Glomerular endothelial cell (primary cell): ENCODE measurements around the gene CDH22. TPM values are rescaled to one million over a fixed set of nuclear protein-coding genes. Genes with fewer than 3 reads are reported as not detected.

Source experiments
- DNase-seq: peaks from one replicate; pipeline ENCODE4 v3.0.0-alpha.2; 2011; ENCODE audit warnings: low read depth, low spot score; ENCODE audit errors: extremely low read depth
- total RNA-seq: library from RNA; depleted of rRNA; stranded (reverse); fragments of >200 nt; gene quantifications from 2 replicates; pipeline ENCODE4 v1.2.3, GENCODE V29; 2015

Gene CDH22
- total RNA-seq, 1 donor from 2014 or later, result 0.06 TPM

DNA sequence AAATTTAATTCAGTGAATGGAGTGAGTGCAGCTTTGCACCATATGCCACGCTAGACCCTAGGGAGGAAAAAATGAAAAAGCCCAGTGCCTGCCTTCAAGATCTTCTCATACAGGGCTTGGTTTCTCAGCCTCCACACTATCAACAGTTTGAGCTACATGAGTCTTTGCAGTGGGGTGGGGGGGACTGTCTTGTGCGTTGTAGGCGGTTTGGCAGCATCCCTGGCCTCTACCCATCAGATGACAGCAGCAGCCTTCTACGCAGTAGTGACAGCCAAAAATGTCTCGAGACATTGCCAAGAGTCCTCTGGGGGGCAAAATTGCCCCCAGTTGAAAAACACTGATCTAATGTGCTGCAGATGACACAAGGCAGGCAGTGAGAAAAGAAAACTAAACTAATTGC lies 6.2 kb downstream of the CDH22 start:
- no peak for DNase-seq

DNA sequence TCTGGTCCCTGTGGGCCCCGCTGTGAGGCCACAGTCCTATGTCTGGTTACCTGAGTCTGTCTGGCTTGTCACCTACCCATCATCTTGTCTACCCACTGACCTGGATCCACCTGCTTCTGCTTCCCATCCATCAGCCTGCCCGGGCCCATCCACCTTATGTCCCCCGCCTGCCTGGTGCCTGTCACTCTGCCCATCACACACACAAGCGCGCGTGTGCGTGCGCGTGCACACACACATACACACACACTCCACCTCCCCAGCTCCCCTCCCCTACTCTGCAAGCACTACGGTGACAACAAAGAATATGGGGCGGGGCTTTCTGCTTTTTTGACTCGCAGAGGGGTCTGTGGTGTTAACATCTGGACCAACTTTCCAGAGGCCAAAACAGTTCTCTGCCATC lies 8.0 kb downstream of the CDH22 start:
- no peak for DNase-seq

DNA sequence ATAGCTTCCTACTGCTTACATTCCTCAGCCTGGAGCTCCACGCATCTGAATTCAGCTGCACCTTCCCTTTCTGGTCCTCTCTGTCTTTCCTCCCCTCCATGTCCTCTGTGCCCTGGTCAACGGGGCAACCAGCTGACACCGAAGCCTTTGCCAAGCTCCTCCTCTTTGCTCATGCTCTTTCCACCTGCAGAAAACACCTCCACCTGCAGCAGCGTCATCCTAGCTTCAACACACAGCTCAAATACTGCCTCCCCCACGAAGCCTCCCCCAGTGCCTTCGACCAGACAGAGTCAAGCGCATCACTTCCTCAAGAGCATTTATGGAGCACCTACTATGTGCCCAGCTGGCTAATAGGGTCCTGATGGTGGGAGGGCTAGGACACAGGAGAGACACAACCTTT lies 9.2 kb downstream of the CDH22 start:
- DNase-seq, result no peak

DNA sequence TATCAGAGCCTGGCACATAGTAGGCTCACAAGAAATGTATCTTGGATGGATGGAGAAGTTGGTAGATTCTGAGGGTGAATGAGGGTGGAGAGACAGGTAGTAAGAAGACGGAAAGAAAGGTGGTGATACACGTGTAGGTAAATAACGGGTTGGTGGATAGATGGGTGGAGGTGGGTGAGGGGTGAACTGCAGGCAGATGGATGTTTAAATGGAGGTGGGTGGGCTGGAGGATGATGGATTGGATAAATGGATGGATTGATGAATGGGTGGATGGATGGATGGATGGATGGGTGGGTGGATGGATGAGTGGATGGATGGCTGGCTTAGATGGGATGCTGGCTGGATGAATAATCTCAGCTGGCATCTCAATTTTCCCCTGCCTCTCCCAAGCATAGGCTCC lies 9.9 kb downstream of the CDH22 start:
- no peak for DNase-seq

DNA sequence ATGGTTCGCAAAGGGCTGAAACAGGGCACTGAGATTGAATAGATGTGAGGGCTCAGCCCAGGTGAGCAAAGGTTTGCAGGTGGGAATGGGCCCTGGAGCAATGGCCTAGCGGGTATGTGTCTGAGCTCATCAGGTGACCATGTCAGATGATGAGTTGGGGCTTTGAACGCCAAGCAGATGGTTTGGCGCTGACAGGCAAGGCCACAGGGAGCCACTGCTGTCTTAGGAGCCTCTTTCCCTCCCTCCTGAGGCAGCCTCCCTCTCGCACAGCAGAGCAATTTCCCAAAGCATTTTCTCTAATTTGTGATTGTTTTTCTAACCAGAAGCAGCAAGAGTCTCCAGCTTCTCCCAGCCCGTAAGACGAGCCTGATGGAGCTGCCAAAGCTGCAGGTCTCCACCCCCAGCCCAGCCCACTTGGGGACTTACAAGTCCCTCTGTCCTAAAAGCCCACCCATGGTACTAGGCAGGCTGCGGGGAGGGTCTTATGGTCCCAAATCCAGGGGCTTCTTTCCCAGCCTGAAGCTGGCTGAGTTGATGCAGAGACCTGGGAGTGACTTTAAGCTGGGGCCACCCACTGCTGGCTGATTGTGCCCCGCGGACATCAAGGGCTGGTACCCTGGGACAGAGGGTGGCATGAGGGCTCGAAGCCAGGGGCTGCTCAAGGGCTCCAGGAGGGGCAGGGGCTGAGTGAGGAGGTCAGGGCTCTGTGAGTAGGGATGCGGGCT lies 11.6 kb downstream of the CDH22 start:
- no peak for DNase-seq

DNA sequence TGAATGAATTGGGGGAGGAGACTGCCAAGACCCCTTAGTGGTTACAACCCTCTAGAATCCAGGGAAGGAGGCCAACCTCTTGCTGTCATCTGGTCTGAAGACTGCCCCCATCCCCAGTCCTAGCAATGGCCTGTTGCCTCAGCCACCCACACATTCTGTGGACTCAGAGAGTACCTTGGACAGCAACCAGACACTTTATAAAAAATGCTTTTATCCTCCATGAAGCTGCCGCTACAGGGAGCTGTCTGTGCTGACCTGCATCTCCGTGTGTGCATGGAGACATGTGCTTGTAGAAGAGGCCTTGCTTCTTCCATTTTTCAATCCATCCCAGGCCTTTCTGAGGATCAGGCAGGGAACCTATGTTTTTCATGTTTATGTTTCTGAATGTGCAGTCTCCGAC lies 15.2 kb downstream of the CDH22 start:
- DNase-seq, result no peak

DNA sequence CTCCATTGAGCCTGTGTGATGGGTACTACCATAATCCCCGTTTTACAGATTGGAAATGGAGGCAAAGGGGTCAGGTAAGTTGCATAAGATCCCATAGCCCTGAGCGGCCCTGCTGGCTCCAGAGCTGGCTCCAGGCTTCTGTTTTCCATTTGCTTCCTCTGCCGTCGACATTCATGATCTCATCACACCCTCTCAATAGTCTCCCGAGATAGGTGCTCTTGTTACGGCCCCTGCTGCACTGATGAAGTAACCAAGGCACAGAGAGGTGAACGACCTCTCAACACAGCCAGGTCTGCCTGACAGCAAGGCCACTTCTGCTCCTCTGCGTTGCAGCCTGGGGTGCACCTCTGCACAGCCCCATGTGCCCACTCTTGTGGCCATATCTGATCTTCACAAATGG lies 16.9 kb downstream of the CDH22 start:
- no peak for DNase-seq

DNA sequence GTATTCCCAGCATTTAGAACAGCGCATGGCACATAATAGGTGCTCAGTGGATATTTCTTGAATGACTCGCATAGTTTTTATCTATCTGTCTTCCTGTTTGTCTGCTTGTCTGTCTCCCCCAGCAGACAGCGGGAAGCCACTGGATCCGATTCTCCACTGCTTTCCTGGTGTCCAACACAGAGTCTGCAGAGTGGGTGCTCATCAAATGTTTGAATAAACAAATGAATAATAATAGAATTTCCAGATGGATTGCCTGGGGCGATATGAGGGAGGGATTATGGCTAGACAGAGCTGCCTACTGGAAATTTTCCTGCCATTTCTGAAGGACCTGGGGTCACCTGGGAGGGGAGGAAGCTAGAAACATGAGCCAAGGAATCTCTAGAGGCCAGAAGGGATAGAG lies 18.9 kb downstream of the CDH22 start:
- DNase-seq, result no peak

DNA sequence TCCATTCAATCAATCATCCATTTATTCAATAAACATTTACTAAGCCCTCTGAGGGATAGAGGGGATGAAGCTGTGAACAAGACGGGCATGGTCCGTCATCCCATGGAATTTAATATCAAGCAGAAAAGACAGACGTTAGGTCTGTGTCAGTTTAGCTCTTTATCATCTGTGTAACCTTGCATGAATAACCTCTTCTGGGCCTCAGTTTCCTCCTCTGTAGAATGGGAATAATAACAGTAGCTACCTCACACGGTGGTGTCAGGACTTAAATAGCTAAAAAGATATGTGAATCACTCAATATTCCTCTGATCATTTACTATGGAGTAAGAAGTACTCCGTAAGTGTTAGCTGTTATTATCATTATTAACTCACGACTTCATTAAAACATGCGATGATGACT lies 21.3 kb downstream of the CDH22 start:
- no peak for DNase-seq

DNA sequence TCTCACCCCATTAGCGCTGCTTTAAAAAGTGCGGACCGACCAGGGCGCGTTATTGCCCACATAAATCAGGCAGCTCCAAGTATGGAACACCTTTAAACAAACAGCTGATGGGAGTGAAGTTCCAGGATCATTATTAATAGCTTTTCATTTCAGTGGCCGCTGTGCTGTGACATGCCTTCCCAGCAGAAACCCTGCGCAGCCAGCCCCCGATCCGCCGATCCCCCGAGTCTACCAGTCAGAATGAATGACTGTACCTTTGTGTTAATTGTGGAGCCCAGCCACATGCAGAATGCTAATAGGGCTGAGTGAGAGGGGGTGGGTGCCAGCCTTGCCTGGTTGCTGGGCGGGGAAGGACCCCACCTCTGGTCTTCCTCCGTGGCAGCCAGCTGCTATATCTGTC lies 21.9 kb downstream of the CDH22 start:
- DNase-seq, result no peak

DNA sequence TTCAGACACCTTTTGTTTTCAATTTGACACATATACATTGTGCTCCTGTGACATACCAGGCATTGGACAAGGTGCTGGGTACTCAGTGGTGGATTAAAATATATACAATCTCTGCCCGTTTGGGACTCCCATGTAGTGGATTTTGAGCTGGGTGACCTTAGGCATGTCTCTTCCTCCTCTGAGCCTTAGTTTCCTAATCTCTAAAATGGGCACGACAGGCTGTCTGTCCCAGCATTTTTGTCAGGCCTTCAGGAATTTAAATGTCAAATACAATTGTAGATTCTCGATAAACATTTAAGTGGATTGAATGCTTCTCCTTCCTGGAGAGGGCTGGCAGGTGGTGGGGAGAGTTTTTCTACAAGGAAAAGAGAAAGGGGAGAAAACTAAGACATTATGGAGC lies 22.6 kb downstream of the CDH22 start:
- no peak for DNase-seq

DNA sequence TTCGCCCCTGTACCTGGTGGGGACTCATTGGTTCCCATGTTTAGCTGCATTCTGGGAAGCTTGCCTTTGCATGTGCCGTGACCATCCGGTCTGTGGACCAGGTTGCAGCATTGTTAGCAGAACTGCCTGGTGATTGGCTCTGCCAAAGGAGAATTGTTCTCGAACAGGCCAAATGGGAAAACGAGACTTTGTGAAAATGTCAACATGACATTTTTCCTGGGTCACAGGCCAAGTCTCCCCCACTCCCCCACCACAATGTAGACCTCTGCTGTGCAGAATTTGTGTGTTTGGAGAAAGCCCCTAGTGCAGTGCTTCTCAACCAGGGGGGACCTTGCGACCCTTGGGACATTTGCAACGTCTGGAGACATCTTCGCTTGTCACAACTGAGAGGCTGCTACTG lies 23.2 kb downstream of the CDH22 start:
- DNase-seq, result no peak

DNA sequence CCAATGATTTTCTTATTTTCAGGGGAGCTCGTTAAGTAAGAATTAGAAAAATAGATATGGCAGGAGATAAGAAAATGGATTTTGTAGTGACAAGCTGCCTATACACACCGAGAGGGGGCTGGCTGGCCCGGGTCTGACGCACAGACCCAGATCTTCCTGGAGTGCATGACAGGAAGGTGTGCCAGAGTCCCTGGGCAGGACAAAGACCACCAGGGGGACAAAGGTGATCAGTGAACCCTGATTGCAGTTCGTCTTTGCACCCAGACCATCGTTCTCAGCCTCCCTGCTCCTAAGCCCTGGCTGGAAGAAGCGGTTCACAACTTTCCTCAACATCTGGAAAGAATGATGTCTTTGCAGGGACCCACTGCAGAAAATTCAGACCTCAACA lies 24.3 kb downstream of the CDH22 start:
- DNase-seq, result no peak

DNA sequence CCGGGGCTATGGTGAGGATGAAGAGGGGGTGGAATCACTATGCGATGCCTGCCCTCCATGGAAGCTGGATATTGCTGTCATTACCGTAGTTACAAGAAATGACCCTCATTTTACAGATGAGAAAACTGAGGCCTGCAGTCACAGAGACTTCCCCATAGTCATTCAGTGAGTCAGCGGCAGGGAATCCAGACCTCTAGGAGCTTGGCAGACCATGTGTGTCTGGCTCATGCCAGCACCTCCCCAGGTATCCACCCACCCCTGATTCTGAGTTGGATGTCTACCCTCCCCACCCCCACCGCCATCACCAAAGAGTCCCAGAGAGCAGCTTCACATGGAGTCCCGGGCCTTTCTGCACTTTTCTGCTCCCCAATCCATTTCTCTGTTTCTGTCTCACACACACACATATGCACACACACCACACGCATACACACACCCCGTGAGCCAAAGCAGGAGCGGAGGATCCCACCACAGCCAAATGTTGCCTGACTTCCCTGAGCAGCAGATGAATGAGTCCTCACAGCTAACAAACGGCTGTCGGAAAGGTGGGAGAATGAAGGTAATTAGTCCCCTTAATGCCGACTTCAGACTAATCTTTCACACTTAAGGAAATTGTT lies 24.8 kb downstream of the CDH22 start:
- DNase-seq, result no peak

DNA sequence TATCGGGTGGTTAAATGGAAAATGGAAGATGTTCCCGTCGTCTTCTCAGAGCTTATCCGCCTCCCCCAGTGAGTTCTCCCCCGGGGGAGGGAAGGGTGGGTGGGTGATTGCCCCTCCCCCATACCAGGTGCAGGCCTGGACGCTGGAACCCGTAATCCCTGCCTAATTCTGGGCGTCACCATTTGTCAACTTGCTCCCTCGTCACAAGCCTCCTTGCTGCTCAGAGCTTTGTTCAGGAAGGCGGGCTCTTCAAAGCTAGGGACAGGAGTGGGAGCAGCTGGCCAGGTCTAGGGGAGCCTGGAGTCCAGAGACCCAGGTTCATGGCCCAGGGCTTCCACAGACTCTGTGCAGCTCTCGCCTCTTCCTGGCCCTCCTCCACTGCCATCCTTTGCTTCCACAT lies 25.6 kb downstream of the CDH22 start:
- DNase-seq, result no peak

DNA sequence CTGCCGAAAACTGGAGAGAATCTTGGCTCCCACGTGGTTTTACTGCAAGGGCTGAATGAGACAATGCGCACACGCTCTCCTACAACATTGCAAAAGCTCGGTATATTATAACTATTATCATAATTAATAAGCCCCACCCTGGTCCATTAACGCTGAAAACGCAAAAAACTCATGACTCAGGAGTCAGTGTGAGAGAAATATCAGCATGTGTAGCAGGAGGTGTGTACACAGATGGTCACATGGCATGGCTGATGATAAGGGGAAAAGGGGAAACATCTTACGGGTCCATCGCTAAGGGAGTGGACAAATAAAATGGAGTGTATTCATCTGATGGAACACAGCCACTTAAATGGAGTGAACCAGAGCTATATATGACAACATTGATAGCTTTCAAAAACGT lies 29.2 kb downstream of the CDH22 start:
- DNase-seq, result no peak

DNA sequence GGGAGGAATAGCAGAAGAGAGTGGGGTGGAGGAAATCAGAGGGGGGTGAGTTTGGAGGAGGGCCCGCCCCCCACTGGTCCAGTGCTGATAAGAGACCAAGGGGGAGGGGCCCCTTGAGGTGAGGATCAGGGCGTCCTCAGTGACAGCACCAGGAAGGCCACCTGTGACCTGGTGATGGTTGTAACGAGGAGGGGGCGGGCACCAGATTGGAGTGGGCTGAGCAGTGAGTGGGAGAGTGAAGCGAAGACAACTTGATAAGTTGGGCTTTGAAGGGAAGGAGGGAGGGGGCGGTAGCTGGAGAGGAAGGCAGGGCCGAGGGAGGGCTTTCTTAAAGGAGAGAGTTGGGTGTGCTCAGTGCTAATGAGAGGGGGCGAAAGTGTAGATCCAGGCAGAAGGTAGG lies 30.7 kb downstream of the CDH22 start:
- no peak for DNase-seq

DNA sequence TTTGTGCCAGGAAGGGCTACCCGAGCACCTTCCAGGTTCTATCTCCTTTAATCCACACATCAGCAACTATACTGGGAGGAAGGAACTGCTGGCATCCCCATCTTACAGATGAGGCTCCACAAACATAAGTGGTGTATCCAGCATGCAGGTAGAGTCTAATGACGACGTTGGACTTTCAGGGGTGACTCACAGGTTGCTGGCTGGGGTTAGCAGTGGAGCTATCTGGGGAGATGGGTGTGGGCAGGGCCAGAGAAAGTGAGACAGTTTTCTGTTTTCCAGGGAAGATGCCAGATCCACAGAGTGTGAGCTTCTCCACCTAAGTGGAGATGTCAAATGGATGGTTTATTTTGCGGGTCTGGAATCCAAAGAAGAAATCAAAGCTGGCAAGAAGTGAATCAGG lies 31.8 kb downstream of the CDH22 start:
- no peak for DNase-seq

DNA sequence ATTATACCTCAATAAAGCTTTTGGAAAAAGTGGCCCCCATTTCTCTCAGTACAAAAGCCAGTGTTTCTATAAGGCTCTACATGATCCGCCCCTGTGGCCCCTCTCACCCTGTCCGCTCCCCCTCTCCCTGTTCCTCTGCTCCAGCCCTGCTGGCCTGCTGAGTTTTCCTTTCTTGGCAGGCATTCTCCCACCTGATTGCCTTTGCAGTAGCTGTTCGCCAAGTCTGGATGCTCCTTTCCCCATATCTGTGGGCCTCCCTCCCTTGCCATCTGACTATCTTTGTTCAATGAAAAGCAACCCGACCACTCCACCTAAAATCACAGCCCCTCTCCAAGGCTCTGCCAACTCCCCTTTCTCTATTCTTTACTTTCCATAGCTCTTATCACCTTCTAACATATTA lies 33.2 kb downstream of the CDH22 start:
- DNase-seq, result no peak

DNA sequence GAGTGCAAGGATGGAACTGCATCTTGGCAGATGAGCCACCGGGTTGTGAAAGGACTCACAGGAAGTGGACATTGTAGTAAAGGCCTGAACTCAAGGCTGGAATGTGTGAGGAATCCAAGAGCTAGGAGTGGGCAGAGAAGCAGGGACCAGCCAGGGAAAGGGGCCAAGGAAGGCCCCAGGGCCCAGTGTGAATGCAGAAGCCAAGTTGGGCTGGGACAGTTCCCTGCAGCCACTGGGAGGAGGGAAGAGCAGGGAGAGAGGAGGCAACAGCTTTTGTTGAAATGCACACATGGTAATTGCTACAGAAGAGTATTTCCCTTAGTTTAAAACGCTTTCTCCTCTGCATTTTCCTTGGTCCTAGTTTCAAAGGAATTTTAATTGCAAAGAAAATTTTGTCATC lies 34.6 kb downstream of the CDH22 start:
- DNase-seq, result no peak

DNA sequence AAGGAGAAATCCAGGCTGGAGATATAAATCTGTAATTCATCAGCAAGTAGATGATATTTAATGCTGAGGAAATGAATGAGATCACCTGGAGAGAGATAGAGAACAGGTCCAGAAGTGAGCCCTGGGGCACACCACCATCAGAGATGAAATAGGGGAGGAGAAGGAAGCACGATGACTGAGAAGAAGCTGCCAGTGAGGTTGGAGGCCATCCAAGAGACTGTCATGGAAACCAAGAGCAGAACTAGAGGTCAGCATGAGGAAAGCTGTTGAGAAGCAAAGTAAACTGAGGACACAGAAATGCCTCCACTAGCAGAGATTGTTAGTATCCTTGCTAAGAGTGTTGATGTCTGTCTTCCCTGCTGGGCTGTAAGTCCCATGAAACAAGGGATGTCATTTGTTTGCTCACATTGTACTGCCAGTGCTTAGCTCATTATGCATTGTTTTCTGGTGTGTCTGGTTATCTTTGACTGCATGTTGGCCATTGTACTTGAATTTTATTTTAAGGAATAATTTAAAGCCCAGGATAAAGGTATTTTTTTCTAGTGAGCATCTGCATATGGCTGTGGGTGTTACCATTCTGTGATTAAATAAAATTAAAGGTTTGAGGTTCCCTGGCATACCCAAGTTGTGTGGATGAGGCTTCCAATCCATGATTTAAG lies 35.8 kb downstream of the CDH22 start:
- no peak for DNase-seq

DNA sequence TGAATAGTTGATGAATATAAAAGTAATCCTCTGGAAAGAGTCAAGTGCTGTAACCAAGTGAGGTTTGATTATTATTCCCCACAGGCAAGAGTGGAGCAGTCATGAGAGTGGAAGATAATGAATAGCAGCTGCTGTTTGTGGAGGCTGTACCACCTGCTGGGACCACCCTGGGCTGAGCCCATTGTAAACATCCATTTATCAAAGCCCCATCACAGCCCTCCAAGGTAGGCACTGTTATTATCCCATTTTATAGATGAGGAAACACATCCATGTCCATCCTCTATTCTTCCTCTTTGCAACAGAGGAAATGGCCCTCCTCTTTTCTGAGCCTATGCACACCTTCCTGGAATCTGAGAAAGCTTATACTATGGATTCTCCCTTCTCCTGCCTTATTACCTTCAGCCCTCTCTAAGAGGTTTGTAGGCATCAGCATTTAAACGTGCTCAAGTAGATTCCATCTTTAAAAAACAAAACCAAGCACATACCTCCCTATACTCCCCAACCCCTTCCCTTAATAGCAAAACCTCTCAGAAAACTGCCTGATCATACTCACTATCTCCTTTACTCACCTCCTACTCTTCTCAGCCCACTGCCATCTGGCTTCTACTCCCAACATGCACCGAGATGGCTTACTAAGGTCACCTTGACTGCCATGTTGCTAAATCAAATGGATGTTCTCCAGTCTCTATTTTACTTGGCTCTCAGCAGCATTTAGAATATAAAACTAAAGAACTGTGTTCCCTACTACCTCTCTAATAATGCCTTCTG lies 37.1 kb downstream of the CDH22 start:
- DNase-seq, result no peak
